NCI-H82 (cell line): ENCODE results near the gene NOS1AP.

Experiments
- DNase-seq: peaks from one replicate; lab custom pipeline; 2025; lab: John Stamatoyannopoulos, UW

The NOS1AP gene

GRCh38 chr1:162386292-162387225 lies 317.1 kb downstream of the NOS1AP start:
- DNase-seq = no peak

GRCh38 chr1:162387226-162388082 lies 318.0 kb downstream of the NOS1AP start:
- no peak for DNase-seq

GRCh38 chr1:162388083-162388594 lies 318.6 kb downstream of the NOS1AP start:
- DNase-seq = no peak

GRCh38 chr1:162388615-162389014 lies 319.1 kb downstream of the NOS1AP start:
- no peak for DNase-seq

- peak; percentile 96 for DNase-seq
Measured at GRCh38 chr1:162389021-162389818, 319.7 kb downstream of the NOS1AP start.

DNA sequence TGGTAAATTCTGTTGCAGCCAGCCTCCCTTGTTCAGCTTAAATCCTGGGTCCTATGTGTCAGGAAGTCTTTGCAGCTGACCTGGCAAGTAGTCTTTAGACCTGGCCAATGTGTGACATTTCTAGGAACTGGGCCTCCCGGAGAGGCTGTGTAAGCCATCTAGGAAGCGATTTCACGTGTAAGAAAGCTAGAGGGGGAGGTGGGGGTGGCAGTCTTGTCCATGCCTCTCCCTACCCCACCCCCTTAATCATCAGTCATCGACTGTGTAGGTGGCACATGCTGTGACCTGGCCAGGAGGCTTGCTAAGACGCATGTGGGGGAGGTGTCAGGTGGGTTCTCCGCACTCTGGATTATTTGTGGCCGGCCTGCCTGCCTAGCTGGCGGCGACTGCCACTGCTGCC lies 320.5 kb downstream of the NOS1AP start:
- peak; percentile 51 for DNase-seq

DNA sequence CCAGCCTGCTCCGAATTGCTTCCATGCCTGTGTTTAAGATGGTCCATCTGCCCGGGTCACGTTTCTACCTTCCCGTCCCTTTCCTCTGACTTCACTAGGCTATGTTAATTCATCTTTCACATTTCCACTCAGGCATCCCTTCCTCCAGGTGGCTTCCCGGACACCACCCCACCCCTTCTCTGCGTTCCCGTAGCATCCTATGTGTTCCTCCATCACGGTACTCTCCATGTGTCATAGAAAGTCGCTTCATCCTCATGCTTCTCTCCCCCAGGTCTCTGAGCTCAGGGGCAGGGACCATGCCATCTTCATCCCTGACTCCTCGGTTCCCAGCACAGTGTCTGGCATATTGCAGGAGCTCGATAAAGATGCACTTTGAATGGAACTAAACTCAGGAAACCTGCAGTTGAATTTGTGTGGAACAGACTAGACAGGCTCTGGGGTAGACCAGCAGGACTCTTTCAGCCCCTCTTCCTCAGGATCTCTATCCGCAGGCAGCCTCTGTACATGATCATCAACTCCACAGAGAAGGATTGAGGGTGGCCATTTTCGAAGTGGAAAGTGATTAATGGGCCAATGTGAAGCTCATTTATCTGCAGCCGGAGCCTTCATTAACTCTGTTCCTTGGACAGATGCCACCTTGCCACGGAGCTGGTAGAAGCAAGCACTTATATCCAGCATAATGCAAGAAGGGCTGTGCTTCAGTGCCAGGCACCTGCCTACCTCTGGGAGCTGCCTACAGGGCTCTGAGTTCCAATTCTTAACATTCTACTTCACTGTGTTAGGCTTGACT lies 321.1 kb downstream of the NOS1AP start:
- DNase-seq = peak; percentile 58

GRCh38 chr1:162391790-162392563 lies 322.5 kb downstream of the NOS1AP start:
- DNase-seq = peak; percentile 97

- DNase-seq = no peak
Measured at GRCh38 chr1:162396201-162396906, 326.9 kb downstream of the NOS1AP start.

GRCh38 chr1:162397039-162397448 lies 327.6 kb downstream of the NOS1AP start:
- DNase-seq = no peak

- peak; percentile 36 for DNase-seq
Measured at GRCh38 chr1:162397943-162398560, 328.6 kb downstream of the NOS1AP start.

DNA sequence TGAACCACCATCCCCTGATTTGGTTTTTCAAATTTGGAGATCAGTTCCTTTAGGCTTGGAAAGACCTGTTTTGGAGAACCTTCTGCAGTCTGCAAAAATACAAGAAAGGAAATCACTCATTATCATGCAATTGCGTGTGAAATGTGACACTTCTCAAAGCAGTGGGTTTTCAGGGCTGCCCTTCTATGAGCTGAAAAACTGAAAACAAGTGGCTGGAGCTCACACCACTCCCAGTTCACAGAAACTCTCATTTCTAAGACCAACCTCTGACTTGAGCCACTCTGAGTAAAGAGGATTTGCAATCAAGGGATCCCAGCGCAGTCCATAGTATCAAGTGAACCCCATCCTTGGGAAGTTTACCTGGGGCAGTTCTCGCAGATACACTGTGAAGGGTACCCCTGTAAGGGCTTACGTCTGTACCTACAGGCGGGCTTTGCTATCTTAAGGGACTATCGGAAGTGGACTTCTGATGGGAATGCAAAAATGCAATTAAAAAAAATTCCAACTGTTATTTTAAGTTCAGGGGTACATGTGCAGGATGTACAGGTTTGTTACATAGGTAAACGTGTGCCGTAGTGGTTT lies 329.6 kb downstream of the NOS1AP start:
- no peak for DNase-seq

- no peak for DNase-seq
Measured at GRCh38 chr1:162400790-162401355, 331.4 kb downstream of the NOS1AP start.

- no peak for DNase-seq
Measured at GRCh38 chr1:162404550-162405160, 335.2 kb downstream of the NOS1AP start.

- DNase-seq = no peak
Measured at GRCh38 chr1:162405800-162406199, 336.3 kb downstream of the NOS1AP start.

- DNase-seq = no peak
Measured at GRCh38 chr1:162406811-162407210, 337.3 kb downstream of the NOS1AP start.

GRCh38 chr1:162407539-162407938 lies 338.0 kb downstream of the NOS1AP start:
- DNase-seq = no peak

- DNase-seq = no peak
Measured at GRCh38 chr1:162412002-162412401, 342.5 kb downstream of the NOS1AP start, which contains the start of gene SH2D1B. SH2D1B (minus strand) TSS chr1:162412136; CDS start chr1:162412016, 120 bp downstream.
